ENCODE data around the gene RGR.

Gene RGR

DNA sequence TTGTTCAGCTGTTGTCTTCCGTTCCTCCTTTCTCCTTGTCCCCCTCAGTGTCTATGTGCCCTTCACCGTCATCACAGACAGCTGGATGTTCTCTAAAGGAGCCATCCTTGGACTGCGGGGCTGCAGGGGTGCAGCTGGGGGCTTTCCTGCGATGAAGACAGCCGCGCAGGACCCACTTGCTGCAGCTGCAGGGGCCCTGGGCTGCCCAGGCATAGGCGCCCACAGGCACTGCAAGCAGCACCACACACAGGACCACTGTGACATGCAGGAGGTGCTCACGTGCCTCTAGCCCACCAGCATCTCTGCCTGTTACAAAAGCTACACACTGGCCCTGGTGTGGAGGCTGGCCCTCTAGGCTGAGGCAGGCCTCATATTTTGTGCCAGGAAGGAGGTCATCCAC is 22.9 kb upstream of the RGR start:
- no peak for DNase-seq

DNA sequence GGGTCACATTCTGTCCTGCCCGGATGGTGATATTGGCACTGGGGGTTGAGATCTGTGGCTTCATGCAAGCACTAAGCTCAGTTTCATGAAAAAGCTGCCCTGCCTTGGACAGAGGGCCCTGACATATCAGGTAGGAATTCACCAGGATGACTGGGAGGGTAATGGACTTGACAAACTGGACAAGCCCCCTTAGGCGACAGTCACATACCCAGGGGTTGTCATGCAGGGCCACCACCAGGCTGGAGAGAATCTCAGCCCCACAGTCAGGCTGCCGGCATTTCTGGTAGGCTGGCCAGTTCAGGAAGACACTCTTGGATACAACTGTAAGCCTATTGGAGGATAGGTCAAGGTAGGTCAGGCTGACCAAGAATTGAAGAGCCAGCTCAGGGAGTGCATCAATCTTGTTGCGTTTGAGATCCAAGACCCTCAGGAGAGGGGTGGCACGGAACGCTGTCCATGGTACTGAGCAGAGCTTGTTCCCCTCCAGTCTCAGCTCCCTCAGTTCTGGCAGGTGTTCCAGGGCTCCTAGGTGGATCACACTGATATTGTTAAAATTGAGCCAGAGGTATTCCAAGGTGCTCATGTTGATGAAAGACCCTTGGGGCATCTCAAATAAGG is 20.3 kb upstream of the RGR start:
- no peak for DNase-seq

DNA sequence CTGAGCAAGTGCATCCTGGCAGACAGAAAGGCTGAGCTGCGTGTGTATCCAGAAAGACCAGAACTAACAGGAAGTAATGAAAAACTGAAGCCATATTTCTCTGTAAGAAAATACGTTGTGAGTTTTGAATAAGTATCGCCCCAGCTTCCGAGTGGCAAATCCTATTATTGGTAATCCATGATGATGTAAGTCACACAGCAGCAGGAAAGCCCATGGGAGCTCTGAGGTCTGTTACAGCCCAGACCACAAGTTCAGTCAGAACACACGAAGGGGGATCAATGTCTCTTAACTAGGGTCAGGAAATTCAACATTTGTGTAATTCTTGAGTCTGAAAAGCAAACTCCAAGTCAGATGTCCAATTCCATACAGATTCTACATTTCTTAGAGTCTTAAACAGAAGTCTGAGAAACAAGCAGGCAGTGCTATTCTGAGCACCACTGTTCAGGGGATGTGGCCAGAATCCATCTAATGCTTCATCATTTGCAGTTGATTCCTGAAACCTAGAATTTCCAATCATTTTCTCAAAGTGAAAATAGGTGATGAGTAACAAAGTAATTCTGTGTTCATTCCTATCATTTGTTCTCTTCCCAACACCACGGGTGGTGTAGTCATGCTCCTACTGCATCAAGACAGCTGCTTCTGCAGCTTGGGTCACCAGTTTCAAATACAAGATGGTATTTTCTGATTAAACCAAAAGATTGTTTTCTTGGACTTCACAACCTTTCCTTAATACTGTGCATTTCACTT is 19.3 kb upstream of the RGR start, which contains the start of gene LRIT2:
TSS of gene LRIT2 (minus strand) at position 118 of the 747 bp plus-strand sequence. CDS start at position 94, 24 bp downstream.
- no peak for DNase-seq

DNA sequence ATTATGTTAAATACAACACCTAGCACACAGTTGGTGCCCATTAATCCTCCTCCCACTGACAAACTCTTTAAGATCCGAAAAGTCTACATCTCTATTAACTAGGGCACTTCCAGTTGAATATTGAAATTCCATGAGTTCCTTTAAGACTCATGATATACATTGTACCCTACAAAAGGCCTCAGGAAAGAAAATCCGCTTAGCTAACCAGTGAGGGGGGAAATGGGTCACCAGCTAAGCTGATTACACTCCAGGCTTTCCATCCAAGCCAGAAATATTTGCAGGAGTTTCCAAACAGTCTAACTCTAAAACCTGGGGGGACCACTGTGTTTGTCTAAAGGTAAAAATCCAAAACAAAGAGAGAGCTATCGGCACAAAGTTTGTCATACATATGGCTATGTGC is 18.2 kb upstream of the RGR start:
- no peak for DNase-seq

DNA sequence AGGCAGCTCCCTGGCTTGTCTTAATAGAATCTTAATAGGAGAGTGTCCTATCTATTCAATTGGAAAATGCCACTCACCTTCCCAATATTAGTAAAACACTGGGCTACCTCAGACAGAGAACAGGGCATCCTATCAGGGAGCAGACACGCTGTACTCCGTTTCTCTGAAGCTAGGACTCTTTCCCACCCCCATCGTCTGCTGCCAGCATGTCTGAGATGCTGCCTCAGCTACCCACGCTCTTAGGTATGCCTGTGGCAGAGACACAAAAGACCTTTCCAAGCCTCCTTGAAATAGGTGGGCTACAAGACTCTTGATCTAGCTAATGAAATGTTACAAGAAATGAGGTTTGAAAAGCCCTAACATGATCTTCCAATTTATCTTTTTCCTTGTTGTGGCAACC is 17.0 kb upstream of the RGR start:
- DNase-seq, result no peak

GRCh38 chr10:84230359-84230758 is 14.5 kb upstream of the RGR start:
- DNase-seq, result no peak

DNA sequence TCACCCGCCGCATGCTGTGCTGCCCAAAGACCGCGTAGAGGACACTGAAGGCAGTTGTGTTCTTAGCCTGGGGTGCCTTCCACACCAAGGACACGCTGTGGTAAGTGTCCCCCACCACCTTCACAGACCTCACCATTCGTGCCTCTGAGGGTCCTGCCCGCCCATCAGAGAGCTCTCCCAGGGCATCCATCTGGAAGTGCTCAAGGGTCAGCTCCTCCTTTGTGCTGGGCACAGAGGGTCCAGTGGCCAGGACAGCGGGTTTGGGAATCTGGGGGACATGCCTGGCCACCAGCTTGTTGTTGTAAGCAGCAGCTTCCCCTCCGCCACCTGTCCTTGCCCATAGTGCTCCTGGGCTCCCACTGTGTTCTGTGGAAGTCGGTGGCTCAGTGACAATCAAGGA is 12.5 kb upstream of the RGR start:
- no peak for DNase-seq

GRCh38 chr10:84233940-84234339 is 10.9 kb upstream of the RGR start:
- no peak for DNase-seq

- DNase-seq, result no peak
These were observed 10.4 kb upstream of the RGR start for GRCh38 chr10:84234479-84234878.

DNA sequence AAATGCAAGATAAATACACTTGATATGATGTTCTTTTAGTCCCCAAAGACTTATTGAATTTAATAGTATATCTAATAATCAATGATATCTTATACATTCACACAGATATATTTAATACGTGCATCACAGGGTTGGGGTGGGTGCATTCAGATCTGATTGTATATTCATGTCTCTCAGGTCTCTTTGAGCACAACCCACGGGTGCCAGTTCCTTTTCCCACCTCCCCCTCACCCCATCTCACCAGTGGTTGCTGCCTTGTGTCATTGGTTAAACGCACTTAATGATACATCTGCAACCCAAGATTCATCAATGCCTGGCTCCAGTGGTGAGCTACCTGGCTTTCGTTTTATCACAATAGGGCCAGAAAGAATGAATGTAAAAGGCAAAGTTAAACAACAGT is 9.8 kb upstream of the RGR start:
- no peak for DNase-seq

- DNase-seq, result no peak
These were observed 8.1 kb upstream of the RGR start for GRCh38 chr10:84236807-84237198.

DNA sequence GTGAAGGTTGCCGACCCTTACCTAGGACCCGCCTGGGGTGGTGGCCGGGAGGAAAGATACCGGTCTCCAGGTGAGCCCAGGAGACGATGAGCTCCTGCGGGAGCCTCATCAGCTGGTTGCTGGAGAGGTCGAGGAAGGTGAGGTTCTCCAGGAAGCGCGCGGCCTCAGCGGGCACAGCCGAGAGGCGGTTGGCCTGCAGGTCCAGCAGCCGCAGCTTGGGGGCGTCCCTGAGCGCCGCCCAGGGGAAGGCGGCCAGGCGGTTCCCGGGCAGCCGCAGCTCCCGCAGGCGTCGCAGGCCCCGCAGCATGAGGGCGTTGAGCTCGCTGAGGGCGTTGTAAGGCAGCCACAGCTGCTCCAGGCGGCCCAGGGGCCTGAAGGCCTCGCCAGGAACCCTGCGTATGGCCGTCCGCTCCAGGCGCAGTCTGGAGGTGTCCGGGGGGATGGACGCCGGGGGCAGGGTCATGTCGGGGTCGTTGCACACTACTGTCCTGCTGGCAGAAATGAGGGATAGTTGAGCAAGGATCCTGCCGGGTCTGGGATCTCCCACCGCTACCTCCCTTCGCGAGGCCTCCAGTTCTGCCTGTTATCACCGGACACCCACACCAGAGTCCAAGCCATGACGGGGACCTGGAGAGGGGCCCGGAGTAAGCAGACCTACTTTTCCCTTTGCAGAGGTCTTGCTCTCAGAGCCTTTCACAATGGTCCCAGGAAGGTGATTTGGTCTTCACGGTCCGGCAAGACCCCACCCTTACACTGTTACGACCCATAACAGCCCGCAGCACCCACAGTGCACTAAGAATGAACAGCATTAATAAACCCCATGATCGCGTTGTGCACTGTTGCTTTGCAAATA is 7.4 kb upstream of the RGR start:
- DNase-seq, result no peak

GRCh38 chr10:84238909-84239308 is 5.9 kb upstream of the RGR start:
- no peak for DNase-seq

DNA sequence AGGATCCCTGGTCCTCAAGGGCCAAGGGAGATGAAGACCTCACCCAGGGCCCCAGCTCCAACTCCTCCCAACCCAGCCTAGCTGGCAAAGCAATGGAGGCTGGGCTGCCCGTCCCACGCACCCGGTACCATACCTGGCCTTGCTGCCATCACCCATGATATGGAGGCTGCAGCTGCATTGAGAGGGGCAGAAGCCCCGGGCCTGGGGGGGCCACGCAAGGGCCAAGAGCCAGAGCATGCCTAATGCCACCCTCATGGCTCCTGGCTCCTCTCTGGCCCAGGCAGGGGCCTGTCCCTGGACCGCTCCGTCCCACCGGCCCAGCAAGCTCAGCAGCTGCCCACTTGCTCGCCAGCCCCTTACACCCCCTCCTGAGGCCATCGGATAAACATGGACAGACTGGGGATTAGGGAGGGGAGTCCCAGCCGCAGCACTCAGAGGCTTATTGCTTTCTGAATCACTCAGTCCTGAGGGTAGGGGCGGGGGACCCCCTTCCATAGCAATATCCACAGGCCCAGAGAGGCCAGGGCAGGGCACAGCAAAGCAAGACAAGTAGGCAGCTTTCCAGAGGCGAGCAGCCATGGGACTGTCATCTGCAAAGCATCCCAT is 3.6 kb upstream of the RGR start, which contains the start of gene LRIT1:
TSS of gene LRIT1 (minus strand) at position 362 of the 606 bp plus-strand sequence. CDS start at position 255, 107 bp downstream.
- no peak for DNase-seq

GRCh38 chr10:84243759-84244158 is 1.1 kb upstream of the RGR start:
- DNase-seq, result no peak

- DNase-seq, result no peak
These were observed 2.6 kb downstream of the RGR start for GRCh38 chr10:84247496-84247895.

DNA sequence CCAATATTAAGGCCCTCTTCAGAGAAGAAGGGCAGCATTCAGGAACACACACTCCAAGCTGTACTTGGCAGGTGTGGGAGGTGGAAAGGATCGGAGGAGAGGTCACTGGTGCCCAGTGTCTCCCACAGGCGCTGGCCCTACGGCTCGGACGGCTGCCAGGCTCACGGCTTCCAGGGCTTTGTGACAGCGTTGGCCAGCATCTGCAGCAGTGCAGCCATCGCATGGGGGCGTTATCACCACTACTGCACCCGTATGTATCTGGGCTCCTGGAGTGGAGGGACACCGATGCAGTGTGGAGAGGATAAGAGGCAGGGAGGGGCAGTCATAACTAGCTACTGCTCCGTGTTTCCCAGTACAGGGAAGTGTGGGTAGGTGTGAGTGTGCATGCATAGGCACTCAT is 3.9 kb downstream of the RGR start:
- DNase-seq, result no peak

- no peak for DNase-seq
These were observed 10.0 kb downstream of the RGR start for GRCh38 chr10:84254552-84255478.

GRCh38 chr10:84256510-84257342 is 11.9 kb downstream of the RGR start:
- DNase-seq, result peak; percentile 18

GRCh38 chr10:84257343-84258020 is 12.6 kb downstream of the RGR start:
- no peak for DNase-seq

Measured in fibroblast of skin of abdomen (primary cell).